GM23338 (cell line): ENCODE data around the gene RBM19.

Source experiments
- CTCF ChIP-seq, 2 experiments: fragments of 200-600 bp in 1 of 2; sonication (generic) in 1 of 2; conservative IDR thresholded peaks; 2 replicates each; pipeline versions ENCODE4 v1.5.1 to v1.6.1; 2016 to 2017; ENCODE audit warnings: antibody characterized with exemption in 2 of 2, low read depth in 2 of 2, mild to moderate bottlenecking in 2 of 2, moderate library complexity in 1 of 2
- EZH2 ChIP-seq: fragments of 200-600 bp; sonication (generic); IDR thresholded peaks from one replicate; pipeline ENCODE4 v1.8.0; 2017; ENCODE audit warnings: antibody characterized with exemption, mild to moderate bottlenecking, low read depth; ENCODE audit not compliant: unreplicated experiment
- EZH2phosphoT487 ChIP-seq: fragments of 200-600 bp; sonication (generic); IDR thresholded peaks from one replicate; pipeline ENCODE4 v1.8.1; 2018; ENCODE audit warnings: antibody characterized with exemption; ENCODE audit not compliant: unreplicated experiment
- POLR2AphosphoS5 ChIP-seq: IDR thresholded peaks from 2 replicates; pipeline ENCODE4 v1.6.1; 2016; ENCODE audit warnings: antibody characterized with exemption, low read depth
- TF ChIP-seq, protein P1 (sequence below): IDR thresholded peaks from one replicate; pipeline ENCODE4 v1.6.1; 2018; ENCODE audit warnings: antibody characterized with exemption; ENCODE audit not compliant: unreplicated experiment

DNA sequence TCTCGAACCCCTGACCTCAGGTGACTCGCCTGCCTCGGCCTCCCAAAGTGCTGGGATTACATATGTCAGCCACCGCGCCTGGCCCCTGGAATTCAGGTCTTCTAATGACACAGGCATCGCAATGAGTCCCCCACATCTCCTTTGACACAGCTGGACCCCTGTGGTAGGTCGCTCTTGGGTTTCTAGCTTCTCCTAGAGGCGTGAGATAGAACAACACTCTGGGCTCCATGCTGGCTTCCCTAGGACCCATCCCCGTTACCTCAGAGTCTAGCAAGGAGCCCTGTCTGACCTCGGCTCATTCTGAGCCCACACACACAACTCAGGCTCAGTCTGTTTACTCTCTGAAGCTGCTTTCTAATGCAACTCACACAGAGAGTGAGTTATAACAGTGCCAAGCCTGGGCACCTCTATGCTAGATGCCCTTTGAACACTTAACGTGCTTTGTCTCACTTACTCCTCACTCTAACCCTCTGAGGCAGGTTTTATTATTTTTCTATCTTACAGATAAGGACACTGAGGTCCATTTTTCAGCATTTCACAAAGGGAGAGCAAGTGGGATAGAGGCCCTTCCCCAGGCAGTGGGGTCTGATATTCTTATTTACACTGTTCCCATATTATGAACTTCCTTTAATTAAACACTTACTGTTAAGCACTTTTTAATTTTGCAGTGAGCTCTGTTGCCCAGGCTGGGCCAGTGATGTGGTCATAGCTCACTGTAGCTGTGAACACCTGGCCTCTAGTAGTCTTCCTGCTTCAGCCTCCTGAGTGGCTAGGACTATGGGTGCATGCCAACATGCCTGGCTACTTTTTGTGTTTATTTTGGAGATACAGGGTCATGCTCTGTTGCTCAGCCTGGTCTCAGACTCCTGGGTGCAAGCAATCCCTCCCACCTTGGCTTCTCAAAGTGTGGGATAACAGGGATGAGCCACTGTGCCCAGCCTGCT is 40.6 kb upstream of the RBM19 start:
- peak; percentile 15 to 21; a peak in 2 of 4 replicates for TF ChIP-seq CTCF (conservative IDR thresholded peaks at IDR 0.05; ENCODE audit: low read depth in 2 of 2)
- no peak for TF ChIP-seq EZH2
- TF ChIP-seq POLR2AphosphoS5, result no peak
- no peak for TF ChIP-seq EZH2phosphoT487
- TF ChIP-seq, protein P1, sequence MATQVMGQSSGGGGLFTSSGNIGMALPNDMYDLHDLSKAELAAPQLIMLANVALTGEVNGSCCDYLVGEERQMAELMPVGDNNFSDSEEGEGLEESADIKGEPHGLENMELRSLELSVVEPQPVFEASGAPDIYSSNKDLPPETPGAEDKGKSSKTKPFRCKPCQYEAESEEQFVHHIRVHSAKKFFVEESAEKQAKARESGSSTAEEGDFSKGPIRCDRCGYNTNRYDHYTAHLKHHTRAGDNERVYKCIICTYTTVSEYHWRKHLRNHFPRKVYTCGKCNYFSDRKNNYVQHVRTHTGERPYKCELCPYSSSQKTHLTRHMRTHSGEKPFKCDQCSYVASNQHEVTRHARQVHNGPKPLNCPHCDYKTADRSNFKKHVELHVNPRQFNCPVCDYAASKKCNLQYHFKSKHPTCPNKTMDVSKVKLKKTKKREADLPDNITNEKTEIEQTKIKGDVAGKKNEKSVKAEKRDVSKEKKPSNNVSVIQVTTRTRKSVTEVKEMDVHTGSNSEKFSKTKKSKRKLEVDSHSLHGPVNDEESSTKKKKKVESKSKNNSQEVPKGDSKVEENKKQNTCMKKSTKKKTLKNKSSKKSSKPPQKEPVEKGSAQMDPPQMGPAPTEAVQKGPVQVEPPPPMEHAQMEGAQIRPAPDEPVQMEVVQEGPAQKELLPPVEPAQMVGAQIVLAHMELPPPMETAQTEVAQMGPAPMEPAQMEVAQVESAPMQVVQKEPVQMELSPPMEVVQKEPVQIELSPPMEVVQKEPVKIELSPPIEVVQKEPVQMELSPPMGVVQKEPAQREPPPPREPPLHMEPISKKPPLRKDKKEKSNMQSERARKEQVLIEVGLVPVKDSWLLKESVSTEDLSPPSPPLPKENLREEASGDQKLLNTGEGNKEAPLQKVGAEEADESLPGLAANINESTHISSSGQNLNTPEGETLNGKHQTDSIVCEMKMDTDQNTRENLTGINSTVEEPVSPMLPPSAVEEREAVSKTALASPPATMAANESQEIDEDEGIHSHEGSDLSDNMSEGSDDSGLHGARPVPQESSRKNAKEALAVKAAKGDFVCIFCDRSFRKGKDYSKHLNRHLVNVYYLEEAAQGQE, result no peak
